Measurements from ENCODE around the gene ARHGAP22. TPM values are rescaled to one million over a fixed set of nuclear protein-coding genes. Genes with fewer than 3 reads are reported as not detected.
"Not testable (repeated sequence)": the region's sequence is repeated elsewhere in the genome, so short reads cannot be mapped to it uniquely, and the experiment has no call there.

ARHGAP22 gene
- polyA plus RNA-seq, 5 donors, result 1.3 to 3.1 (median 2.5) TPM

- no peak for DNase-seq
Observed at GRCh38 chr10:48430402-48430993, 174.4 kb downstream of the ARHGAP22 start.

GRCh38 chr10:48429309-48429708, 175.6 kb downstream of the ARHGAP22 start:
- no peak for DNase-seq

- no peak for DNase-seq
Observed at GRCh38 chr10:48428896-48429295, 176.0 kb downstream of the ARHGAP22 start.

GRCh38 chr10:48423884-48424283, 181.0 kb downstream of the ARHGAP22 start:
- no peak for DNase-seq

- DNase-seq, result not testable (repeated sequence)
Observed at GRCh38 chr10:48421862-48422261, 183.0 kb downstream of the ARHGAP22 start.

GRCh38 chr10:48419714-48420113, 185.2 kb downstream of the ARHGAP22 start:
- DNase-seq, result no peak

GRCh38 chr10:48418189-48418788, 186.6 kb downstream of the ARHGAP22 start:
- no peak for DNase-seq

- no peak for DNase-seq
Observed at GRCh38 chr10:48417374-48417773, 187.5 kb downstream of the ARHGAP22 start.

GRCh38 chr10:48416584-48417232, 188.2 kb downstream of the ARHGAP22 start:
- no peak for DNase-seq

GRCh38 chr10:48414778-48415177, 190.1 kb downstream of the ARHGAP22 start:
- DNase-seq, result no peak

GRCh38 chr10:48414160-48414559, 190.7 kb downstream of the ARHGAP22 start:
- DNase-seq, result no peak

- DNase-seq, result no peak
Observed at GRCh38 chr10:48412933-48413332, 191.9 kb downstream of the ARHGAP22 start.

GRCh38 chr10:48412081-48412480, 192.8 kb downstream of the ARHGAP22 start:
- no peak for DNase-seq

GRCh38 chr10:48411510-48411909, 193.4 kb downstream of the ARHGAP22 start:
- DNase-seq, result no peak

- DNase-seq, result no peak
Observed at GRCh38 chr10:48410503-48410902, 194.4 kb downstream of the ARHGAP22 start.

GRCh38 chr10:48406658-48407057, 198.2 kb downstream of the ARHGAP22 start:
- no peak for DNase-seq

GRCh38 chr10:48406204-48406603, 198.7 kb downstream of the ARHGAP22 start:
- DNase-seq, result no peak

- peak; percentile 86 to 89 for DNase-seq
Observed at GRCh38 chr10:48404646-48405045, 200.2 kb downstream of the ARHGAP22 start.

GRCh38 chr10:48400850-48401220, 204.0 kb downstream of the ARHGAP22 start:
- DNase-seq, result no peak

GRCh38 chr10:48400129-48400849, 204.6 kb downstream of the ARHGAP22 start:
- DNase-seq, result no peak

GRCh38 chr10:48399551-48399950, 205.3 kb downstream of the ARHGAP22 start:
- no peak for DNase-seq

- DNase-seq, result no peak
Observed at GRCh38 chr10:48399056-48399541, 205.8 kb downstream of the ARHGAP22 start.

GRCh38 chr10:48398261-48398660, 206.6 kb downstream of the ARHGAP22 start:
- DNase-seq, result no peak

Measured in right lung (tissue), 5 donors.